CD4-positive, alpha-beta T cell treated with Interleukin-15 for 4 hours (primary cell): ENCODE data around the gene MICB.
A peak's percentile ranks its signal among the peaks of the same experiment; 100 is the strongest.
"Not testable (repeated sequence)": the region's sequence is repeated elsewhere in the genome, so short reads cannot be mapped to it uniquely, and the experiment has no call there.

ENCODE experiments used
- DNase-seq: peaks from one replicate; pipeline ENCODE4 v3.0.0-alpha.2; 2020; ENCODE audit warnings: low spot score

Gene MICB

DNA sequence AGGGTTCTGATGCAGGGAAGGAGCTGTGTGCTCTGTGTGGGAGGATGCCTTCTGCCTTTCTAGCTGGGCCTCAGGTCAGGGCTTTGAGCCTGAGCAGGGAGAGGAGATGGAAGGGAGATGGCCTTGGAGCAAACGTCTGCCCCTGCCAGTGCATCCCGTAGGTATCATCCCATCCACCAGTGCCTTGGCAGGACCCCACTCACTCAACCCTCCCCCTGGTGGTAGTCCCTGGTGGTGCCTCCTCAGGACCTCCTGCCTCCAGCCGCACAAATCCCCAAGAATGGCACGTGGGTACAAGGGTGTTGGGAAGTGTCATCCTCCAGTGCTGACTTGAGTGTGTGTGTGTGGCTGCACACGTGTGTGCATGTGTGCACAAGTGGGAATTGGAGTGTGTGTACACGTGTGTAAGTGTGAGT is 23.1 kb upstream of the MICB start:
- no peak for DNase-seq

- DNase-seq, result no peak
Measured at GRCh38 chr6:31476515-31477139, 21.3 kb upstream of the MICB start.

DNA sequence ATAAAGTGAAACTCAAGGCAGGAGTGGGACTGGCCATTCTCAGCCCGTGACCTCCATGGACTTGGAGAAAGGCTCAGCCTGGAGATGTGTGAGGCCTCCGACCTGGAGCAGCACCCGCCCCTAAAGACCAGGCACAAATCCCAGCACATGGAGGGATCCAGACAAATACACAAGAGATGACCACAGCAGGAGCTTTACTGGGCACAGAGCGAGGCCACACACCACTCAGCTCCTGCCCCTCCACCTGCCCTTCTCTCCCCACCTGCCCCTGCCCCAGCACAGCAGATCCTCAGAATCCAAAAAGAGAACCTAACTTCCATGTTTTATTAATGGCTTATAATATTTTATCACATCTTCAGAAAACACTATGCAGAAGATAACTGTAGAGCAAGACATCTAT is 20.4 kb upstream of the MICB start:
- DNase-seq, result no peak

- no peak for DNase-seq
Measured at GRCh38 chr6:31478186-31478950, 19.6 kb upstream of the MICB start.

- DNase-seq, result no peak
Measured at GRCh38 chr6:31479151-31479932, 18.6 kb upstream of the MICB start.

GRCh38 chr6:31479933-31480535 is 17.9 kb upstream of the MICB start:
- DNase-seq, result no peak

DNA sequence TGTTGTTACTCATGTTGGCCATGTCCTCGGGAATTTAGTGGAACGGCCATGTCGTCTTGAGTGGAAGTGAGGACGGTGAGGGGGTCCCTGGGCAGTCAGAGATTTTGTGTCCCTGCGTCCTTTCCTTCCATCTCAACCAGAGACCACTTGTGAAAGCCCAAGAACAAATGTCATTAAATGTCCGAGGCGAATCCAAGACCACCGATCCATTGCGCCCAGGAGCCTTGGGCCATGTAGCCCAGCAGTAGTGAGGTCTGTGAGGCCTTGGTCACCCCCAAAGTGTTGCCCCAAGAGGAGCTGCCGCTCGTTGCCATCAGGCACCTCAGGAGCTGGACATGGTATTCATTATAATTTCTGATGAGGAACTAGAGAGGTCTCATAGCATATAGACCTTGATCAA is 17.4 kb upstream of the MICB start:
- DNase-seq, result no peak

GRCh38 chr6:31483392-31483791 is 14.6 kb upstream of the MICB start:
- DNase-seq, result no peak

DNA sequence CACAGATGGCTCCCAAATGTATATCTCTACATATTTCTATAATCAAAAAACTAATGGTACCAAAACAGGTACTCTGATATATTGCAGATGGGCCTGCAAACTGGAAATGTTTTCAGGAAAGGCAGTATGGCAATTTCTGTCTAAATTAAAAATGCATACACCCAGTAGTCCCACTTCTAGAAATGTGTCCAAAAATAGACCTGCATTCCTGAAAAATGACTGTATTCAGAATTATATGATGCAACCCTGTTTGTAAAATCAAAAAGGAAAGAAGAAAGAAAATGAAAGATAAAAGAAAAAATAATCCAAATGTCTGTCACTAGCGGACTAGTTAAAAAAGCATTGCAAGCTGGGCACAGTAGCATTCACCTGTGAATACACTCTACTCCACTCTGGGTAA is 12.9 kb upstream of the MICB start:
- DNase-seq, result no peak

DNA sequence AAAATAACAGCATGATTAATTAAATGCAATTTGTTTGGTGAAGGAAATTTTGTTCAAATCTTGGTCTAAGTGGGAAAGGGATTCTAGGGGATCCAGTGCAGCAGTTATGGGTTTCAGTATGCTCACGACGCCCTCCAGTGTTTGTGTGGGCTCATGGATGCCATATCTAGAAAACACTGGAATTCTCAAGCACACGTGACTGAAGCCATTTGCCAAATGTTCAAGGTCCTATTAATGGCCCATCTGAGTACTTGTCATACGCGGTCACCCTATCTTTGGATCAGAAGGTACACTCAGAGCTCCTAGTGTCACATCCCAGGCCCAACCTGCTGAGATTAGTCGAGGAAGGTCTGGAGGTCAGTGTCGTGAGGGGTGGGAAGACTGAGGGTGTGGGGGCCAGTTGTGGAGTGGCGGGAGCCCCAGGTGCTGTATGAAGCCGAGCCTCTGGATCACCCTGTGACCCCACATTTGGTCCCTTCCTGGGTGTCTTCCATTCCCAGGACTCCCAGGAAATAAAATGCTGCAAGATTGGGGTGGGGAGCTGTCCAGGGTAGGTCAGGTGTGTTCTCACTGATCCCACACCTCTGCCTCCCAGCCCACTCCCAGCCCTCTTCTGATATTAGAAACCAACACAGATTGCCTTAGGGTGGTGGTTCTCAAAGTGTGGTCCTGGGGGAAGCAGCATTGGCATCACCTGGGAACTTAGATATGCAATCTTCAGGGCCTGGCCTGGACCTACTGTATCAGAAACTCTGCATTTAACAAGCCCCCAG is 11.7 kb upstream of the MICB start:
- DNase-seq, result not testable (repeated sequence)

DNA sequence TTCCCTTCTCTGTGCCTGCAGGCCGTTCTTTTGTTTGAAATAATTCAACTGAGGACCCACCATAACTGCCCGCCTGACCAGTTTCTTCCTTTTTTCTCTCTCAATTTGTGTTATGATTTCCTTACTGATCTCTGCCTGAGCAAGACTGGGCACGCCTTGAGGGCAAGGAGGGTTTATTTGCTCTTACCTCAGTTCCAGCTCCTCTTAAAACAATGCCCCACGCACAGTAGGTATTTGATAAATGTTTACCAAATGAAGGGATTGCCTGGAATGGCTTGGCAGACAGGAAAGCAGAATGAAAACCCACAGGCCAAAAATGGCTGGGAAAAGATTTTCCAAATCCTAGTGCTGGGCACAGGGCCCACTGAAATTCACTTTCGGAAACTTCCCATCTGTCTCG is 10.3 kb upstream of the MICB start:
- not testable (repeated sequence) for DNase-seq

DNA sequence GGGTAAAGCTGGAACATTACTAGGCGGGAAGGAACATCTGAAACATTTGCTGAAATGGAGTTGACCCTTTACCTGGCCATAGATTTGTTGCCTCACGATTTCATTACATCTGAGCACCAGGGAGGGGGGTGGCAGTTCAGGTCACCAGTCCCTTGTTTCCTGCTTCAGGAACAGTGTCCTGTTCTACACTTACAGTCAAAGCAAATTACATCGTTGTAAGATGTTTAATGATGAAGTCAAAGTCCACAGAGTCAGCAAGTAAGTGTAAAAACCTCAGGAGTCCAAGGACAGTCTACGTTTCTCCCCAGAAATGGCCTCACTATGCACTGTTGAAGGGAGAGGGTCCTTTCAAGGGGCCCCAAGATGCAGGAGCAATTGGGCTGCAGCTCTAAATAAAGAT is 8.9 kb upstream of the MICB start:
- no peak for DNase-seq

DNA sequence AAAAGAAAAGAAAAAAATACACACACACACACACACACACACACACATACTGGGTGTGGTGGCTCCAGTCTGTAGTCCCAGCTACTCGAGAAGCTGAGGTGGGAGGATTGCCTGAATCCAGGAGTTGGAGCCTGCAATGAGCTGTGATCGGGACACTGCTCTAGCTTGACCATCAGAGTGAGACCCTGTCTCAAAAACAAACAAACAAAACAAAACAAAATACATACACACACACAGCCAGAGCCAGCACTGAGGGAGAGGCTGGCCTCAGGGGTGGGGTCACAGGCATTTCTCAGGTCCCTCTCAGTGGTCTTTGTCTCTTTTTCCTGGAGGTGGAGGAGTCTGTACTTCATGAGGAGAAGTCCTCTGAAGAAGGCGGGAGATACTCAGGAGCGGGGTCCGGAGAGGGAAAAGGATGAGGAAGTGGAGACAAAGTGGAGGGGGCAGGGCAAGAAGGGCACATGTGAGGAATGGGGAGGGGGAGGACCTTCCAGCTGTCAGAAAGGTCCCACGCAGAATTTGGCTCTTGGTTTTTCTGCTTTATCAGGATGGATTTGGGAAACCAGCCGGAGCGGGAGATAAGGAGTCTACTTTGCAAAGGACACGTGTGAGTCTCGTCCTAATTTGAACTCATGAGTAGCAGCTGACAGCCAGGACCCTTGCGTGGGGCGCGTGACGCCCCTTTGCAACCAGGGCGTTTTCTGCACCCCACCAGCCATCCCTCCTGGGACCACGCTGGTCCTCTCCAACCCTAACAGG is 7.7 kb upstream of the MICB start:
- no peak for DNase-seq

DNA sequence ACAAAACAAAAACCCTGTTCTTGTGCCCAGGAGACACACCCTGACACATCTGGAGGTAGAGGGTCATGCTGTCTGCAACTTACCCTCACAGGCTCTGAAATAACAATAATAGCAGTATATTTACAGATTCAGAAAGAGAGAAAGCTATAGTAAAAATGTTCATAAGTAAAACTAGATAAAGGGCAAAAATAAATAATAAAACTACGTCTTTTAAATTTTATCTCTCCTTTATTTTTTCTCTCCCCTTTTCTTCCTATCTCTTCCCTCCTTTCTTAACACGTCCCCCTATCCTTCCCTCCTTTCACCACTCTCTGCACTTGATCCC is 4.4 kb upstream of the MICB start:
- DNase-seq, result not testable (repeated sequence)

- peak; percentile 76 for DNase-seq
Measured at GRCh38 chr6:31493875-31494694, 3.9 kb upstream of the MICB start.

DNA sequence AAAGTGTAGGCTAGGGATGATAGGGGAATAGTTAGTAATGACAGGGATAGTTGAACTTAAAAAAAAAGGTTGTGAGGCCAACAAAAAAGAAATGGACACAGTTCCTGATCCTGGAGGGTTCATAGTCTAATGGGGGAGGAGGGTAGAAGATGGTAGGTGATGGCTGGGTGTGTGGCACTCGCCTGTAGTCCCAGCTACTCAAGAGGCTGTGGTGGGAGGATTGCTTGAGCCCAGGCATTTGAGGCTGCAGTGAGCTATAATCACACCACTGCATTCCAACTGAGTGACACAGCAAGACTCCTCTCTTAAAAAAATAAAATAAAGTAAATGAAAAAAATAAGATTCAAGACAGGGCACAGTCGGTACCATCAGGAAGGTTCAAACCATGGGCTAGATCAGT is 2.4 kb upstream of the MICB start:
- no peak for DNase-seq

DNA sequence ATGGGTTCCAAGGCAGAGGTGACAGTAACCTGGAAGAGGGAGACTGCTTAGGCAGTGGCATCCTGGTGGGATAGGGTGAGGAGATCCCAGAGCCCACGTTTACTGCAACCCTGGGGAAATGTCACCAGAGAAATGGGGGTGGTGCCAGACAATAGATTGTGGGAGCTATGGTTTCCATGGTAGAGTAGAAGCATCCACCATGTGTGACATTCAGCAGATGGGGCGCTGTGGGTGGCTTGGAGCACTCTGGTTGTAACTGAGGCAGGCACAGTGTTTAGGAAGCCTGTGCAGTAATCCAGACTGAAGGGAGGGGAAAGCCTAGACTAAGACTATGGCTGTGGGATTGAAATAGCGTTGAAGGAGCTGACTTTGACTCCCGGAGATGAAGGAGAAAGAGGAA is 1.1 kb upstream of the MICB start:
- peak; percentile 12 for DNase-seq

DNA sequence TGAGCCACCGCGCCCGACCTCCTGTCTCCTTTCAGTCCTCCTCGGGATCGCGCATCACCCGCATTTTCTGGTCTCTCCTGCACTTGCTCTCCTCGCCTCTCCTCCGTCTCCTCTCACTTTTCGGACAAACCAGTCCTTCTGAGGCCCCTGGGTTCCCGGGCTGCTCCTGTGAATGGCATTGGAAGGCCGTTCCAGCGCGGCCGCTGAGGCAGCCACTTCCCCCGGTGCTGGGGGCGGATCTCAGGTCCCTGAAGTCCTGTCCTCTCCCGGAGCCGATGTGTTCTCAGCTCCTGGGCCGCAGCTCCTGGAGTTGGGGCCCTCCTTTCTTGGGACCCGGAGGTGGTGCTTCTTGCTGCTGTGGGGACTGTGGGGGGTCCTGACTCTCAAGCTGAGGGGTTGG is 803 bp downstream of the MICB start:
- DNase-seq, result no peak

DNA sequence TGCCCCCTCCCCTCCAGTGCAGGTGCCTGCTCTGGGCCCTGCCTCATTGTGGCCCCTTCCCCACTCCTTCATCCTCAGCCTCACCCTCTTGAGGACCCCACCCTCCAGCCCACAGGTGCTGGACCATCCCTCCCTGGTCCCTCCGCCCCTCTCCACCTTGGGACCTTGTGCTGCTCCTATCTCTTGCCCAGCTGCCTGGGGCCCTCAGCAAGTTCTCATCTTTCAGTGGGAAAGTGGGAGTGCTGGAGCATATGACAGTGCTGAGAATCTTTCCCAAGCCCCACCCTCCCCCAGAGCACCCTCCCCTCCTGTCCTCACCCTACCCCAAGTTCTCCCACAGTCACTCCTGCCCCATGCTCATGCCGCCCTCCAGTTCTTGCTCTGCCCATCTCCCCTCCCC is 1.7 kb downstream of the MICB start:
- not testable (repeated sequence) for DNase-seq

DNA sequence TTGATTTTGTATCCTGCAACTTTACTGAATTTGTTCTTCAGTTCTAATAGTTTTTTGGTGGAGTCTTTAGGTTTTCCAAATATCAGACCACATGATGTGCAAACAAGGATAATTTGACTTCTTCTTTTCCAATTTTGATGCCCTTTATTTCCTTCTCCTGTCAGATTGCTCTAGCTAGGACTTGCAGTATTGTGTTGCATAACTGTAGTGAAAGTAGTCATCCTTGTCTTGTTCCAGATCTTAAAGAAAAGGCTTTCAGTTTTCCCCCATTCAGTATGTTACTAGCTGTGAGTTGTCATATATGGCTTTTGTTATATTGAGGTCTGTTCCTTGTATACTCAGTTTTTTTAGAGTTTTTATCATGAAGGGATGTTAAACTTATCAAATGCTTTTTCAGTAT is 4.6 kb downstream of the MICB start:
- no peak for DNase-seq
